Measurements from ENCODE around the gene RUVBL1. TPM values are rescaled to one million over a fixed set of nuclear protein-coding genes. Genes with fewer than 3 reads are reported as not detected.

RUVBL1 gene
- total RNA-seq, 1 donor = 50.6 TPM

DNA sequence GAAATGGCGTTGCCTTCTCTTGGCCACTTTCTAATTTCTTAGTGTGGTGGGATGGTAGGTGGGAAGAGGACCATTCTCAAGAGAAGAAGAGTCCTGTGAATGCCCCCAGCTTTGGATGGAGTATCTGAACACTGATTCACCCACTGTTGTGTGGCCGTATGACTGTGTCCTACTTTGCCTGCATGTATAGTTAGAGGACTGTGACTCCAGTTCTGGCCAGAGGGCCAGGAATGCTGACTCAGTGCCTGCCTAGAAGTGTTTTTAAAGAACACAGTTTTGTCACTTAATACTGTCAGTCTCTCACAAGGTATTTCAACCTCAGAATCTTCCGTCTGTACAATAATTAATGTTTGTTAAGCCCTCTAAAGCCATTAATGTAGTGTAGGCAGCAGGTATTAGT lies 69.2 kb downstream of the RUVBL1 start:
- TF ChIP-seq, protein P1, sequence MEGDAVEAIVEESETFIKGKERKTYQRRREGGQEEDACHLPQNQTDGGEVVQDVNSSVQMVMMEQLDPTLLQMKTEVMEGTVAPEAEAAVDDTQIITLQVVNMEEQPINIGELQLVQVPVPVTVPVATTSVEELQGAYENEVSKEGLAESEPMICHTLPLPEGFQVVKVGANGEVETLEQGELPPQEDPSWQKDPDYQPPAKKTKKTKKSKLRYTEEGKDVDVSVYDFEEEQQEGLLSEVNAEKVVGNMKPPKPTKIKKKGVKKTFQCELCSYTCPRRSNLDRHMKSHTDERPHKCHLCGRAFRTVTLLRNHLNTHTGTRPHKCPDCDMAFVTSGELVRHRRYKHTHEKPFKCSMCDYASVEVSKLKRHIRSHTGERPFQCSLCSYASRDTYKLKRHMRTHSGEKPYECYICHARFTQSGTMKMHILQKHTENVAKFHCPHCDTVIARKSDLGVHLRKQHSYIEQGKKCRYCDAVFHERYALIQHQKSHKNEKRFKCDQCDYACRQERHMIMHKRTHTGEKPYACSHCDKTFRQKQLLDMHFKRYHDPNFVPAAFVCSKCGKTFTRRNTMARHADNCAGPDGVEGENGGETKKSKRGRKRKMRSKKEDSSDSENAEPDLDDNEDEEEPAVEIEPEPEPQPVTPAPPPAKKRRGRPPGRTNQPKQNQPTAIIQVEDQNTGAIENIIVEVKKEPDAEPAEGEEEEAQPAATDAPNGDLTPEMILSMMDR (IDR thresholded peaks at IDR 0.05; ENCODE audit: insufficient read depth, low read length) = no peak
- DNase-seq (ENCODE audit: low read depth) = no peak
- H3K4me3 ChIP-seq (ENCODE audit: low read depth, low read length) = peak overlapping the region; percentile 89

DNA sequence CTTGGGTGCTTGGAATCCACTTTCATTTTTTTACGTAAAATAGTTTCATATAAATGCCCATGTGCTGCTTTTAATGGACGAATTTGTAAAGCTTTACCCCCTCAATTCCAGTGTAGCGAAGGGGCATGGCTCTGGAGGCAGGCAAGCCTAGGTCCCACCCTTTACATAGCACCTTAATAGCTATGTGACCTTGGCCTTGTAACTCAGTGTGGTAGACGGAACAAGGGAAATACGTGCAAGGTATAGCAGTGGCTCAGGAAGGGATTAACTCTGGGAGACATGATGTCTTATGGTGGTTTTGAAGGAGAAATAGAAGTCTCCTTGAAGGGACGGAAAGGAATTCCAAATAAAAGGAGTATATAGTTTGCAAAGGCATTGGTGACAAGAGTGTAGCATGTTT lies 70.0 kb downstream of the RUVBL1 start:
- peak overlapping the region; percentile 89 for H3K4me3 ChIP-seq (ENCODE audit: low read depth, low read length)
- DNase-seq (ENCODE audit: low read depth) = no peak
- TF ChIP-seq, protein P1 (IDR thresholded peaks at IDR 0.05; ENCODE audit: insufficient read depth, low read length) = no peak

DNA sequence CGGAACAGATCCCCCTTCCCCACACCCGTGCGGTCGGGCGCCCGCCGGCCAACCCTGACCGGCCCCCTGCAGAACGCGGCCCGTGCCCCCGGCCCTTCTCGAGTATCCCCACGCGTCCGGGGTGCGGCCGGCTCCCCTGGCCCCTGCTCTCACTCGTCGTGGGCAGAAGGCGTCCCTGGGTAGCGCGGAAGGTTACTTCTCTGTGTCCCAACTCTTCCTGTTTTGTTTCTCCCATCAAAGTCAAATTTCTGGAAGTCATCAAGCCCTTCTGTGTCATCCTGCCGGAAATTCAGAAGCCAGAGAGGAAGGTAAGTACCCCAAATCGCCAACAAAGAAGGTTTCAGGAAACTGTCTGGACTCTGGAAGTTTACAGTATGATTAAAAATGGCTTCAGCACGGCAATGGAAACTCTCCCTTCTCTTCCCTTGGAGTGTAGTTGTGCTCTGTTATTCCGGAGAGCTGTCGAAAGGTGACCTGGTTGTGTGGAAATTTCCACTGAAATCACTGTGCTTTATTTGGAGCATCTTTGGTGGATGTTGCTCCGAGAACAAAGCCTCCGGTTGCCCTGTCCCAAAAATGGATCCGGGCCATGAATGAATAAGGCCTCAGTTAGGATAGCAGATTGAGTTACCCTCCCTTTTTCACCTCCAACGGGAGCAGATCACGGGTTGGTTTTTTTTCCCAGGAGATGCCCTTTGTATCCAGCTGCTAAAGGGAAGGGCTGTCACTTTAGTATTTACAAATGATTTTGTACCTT lies 70.8 kb downstream of the RUVBL1 start:
- DNase-seq (ENCODE audit: low read depth) = no peak

DNA sequence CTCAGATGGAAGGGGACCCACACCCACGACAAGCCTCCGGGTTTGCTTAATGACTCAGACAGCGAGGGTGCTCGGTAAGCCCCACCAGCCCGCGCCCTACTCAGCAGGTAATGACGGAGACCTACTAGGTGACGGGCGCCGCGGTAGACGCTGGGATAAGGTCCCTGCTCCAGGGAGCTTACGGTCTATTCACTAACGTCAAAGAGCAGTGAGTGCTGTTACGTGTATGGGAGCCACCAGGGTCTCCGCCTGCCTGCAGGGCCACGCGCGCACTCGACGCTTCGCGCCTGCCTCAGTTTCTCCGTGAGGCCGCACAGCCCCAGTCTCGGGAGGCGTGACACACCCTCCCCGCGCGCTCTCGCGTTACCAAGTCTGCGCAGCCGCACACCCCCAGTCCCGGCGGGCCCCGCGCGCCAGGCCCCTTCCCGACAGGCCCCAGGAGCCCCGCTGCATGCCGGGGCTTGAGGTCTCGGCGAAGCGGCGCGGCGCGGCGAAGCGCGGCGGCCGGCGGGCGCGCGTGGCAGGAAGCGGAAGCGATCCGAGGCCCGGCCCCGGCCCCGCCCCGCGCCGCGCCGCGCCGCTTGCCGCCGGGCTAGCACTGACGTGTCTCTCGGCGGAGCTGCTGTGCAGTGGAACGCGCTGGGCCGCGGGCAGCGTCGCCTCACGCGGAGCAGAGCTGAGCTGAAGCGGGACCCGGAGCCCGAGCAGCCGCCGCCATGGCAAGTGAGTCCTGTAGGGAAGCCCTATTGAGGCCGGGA lies 71.6 kb downstream of the RUVBL1 start, which contains the start of gene SEC61A1:
SEC61A1 (plus strand) TSS at position 601 of the 758 bp plus-strand sequence; CDS start at position 717, 116 bp downstream.
- TF ChIP-seq, protein P1 (IDR thresholded peaks at IDR 0.05; ENCODE audit: insufficient read depth, low read length) = no peak

More for the DNA sequence above, 70.8 kb downstream of the RUVBL1 start:
- TF ChIP-seq, protein P1 (IDR thresholded peaks at IDR 0.05; ENCODE audit: insufficient read depth, low read length) = no peak
- peak overlapping the region; percentile 89 for H3K4me3 ChIP-seq (ENCODE audit: low read depth, low read length)

DNA sequence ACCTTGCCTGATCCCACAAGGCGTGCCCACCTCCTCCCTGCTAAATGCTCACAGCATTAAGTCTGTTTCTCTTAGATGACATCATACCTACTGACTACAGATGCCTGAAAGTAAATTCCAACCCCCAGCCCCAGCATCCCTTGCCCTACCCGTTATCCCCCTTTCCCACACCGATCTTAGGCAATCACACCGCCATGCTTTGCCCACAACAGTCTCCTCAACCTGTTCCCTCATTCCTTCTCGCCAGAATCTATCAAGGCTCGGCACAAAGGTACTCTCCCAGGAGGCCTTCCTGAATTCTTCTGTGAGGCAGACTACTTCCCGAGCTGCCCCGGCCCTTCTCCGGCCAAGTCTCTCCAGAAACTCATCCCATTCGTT lies 72.2 kb downstream of the RUVBL1 start:
- H3K4me3 ChIP-seq (ENCODE audit: low read depth, low read length) = peak overlapping the region; percentile 92
- no peak for DNase-seq (ENCODE audit: low read depth)
- TF ChIP-seq, protein P1 (IDR thresholded peaks at IDR 0.05; ENCODE audit: insufficient read depth, low read length) = no peak

More for the DNA sequence above, 71.6 kb downstream of the RUVBL1 start, which contains the start of gene SEC61A1:
- DNase-seq (ENCODE audit: low read depth) = peak; percentile 92
- peak within 1 kb of the TSS; percentile 92 for H3K4me3 ChIP-seq (ENCODE audit: low read depth, low read length)

DNA sequence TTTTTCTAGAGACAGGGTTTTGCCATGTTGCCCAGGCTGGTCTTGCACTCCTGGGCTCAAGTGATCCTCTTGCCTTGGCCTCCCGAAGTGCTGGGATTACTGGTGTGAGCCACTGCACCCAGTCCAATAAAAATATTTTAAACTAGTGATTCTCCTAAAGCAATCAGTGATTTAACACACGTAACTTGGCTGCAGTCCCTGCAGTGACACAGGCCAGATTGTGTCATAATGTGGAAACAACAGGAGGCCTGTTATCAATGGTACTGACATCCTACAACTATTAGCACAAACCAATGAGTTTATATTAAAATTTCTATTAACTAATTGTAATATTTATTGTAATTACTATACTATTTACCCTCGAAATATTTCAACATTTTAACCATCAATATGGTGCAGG lies 73.0 kb downstream of the RUVBL1 start:
- DNase-seq (ENCODE audit: low read depth) = peak; percentile 70
- no peak overlapping the region for H3K4me3 ChIP-seq (ENCODE audit: low read depth, low read length)
- TF ChIP-seq, protein P1 (IDR thresholded peaks at IDR 0.05; ENCODE audit: insufficient read depth, low read length) = no peak

All from fibroblast of the aortic adventitia (primary cell).